A549 (cell line): ENCODE data around the gene B9D2.
"Not testable (repeated sequence)": the region's sequence is repeated elsewhere in the genome, so short reads cannot be mapped to it uniquely, and the experiment has no call there.

ENCODE experiments used
- BCL3 ChIP-seq: fragments of >200 bp; sonication (Bioruptor Twin); formaldehyde crosslinking; IDR thresholded peaks from 3 replicates; pipeline ENCODE4 v1.6.1; 2016
- CBX8 ChIP-seq: fragments of 200-600 bp; sonication (generic); IDR thresholded peaks from 2 replicates; pipeline ENCODE4 v1.6.1; 2016
- CHD2 ChIP-seq: fragments of 150-350 bp; IDR thresholded peaks from 2 replicates; pipeline ENCODE4 v1.6.1; 2014; ENCODE audit warnings: low read length; ENCODE audit not compliant: partially characterized antibody
- EP300 ChIP-seq, 2 experiments: fragments of >200 bp; sonication (Bioruptor Twin); formaldehyde crosslinking; IDR thresholded peaks; 2 replicates in 1 of 2; 3 replicates in 1 of 2; pipeline ENCODE4 v1.6.1; 2016 to 2017
- KDM5A ChIP-seq: fragments of 200-600 bp; sonication (generic); IDR thresholded peaks from 2 replicates; pipeline ENCODE4 v1.6.1; 2016; ENCODE audit warnings: antibody characterized with exemption, mild to moderate bottlenecking
- MAX ChIP-seq: IDR thresholded peaks from 2 replicates; pipeline ENCODE4 v1.6.1; 2012
- RAD21 ChIP-seq, 2 experiments: fragments of >200 bp in 1 of 2; sonication (Bioruptor Twin) in 1 of 2; formaldehyde crosslinking in 1 of 2; IDR thresholded peaks in 1 of 2; conservative IDR thresholded peaks in 1 of 2; 2 replicates in 1 of 2; 3 replicates in 1 of 2; pipeline ENCODE4 v1.6.1; 2012 to 2018; ENCODE audit warnings: inconsistent platforms in 1 of 2
- RARB ChIP-seq: fragments of 250-450 bp; sonication (Bioruptor Pico); IDR thresholded peaks from 2 replicates; pipeline ENCODE4 v1.8.0; 2021; ENCODE audit warnings: mild to moderate bottlenecking, moderate library complexity
- RCOR1 ChIP-seq: fragments of 150-350 bp; IDR thresholded peaks from 2 replicates; pipeline ENCODE4 v1.6.1; 2014; ENCODE audit warnings: antibody characterized with exemption, low read length, low read depth
- SREBF2 ChIP-seq: fragments of 450-650 bp; IDR thresholded peaks from 2 replicates; pipeline ENCODE4 v1.6.1; 2014; ENCODE audit warnings: mild to moderate bottlenecking, moderate library complexity
- TF ChIP-seq, protein P1 (sequence below): IDR thresholded peaks from 2 replicates; pipeline ENCODE4 v1.6.1; 2012
- TF ChIP-seq, protein P2 (sequence below): fragments of >200 bp; sonication (Bioruptor Twin); formaldehyde crosslinking; IDR thresholded peaks from 3 replicates; pipeline ENCODE4 v1.5.1; 2016

DNA sequence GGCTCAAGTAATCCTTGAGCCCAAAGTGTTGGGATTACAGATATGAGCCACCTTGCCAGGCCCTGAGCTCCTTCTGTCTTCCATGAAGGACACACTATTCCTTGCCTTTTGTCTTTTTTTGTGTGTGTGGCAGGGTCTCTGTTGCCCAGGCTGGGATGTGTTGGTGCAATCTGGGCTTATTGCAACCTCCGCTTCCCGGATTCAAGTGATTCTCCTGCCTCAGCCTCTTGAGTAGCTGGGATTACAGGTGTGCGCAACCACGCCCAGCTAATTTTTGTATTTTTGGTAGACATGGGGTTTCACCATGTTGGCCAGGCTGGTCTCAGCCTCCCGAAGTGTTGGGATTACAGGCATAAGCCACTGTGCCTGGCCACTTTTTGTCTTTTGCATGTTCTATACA is 44.9 kb upstream of the B9D2 start:
- TF ChIP-seq KDM5A; EP300 (IDR thresholded peaks at IDR 0.05); BCL3; CHD2; RARB; MAX; RCOR1; CBX8; SREBF2; RAD21 (conservative IDR thresholded peaks at IDR 0.05 in 1 of 2, IDR thresholded peaks at IDR 0.05 in 1 of 2): not testable (repeated sequence)
- TF ChIP-seq, protein P1, sequence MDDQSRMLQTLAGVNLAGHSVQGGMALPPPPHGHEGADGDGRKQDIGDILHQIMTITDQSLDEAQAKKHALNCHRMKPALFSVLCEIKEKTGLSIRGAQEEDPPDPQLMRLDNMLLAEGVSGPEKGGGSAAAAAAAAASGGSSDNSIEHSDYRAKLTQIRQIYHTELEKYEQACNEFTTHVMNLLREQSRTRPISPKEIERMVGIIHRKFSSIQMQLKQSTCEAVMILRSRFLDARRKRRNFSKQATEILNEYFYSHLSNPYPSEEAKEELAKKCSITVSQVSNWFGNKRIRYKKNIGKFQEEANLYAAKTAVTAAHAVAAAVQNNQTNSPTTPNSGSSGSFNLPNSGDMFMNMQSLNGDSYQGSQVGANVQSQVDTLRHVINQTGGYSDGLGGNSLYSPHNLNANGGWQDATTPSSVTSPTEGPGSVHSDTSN = not testable (repeated sequence)
- TF ChIP-seq, protein P2, sequence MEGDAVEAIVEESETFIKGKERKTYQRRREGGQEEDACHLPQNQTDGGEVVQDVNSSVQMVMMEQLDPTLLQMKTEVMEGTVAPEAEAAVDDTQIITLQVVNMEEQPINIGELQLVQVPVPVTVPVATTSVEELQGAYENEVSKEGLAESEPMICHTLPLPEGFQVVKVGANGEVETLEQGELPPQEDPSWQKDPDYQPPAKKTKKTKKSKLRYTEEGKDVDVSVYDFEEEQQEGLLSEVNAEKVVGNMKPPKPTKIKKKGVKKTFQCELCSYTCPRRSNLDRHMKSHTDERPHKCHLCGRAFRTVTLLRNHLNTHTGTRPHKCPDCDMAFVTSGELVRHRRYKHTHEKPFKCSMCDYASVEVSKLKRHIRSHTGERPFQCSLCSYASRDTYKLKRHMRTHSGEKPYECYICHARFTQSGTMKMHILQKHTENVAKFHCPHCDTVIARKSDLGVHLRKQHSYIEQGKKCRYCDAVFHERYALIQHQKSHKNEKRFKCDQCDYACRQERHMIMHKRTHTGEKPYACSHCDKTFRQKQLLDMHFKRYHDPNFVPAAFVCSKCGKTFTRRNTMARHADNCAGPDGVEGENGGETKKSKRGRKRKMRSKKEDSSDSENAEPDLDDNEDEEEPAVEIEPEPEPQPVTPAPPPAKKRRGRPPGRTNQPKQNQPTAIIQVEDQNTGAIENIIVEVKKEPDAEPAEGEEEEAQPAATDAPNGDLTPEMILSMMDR = not testable (repeated sequence)
